Skeletal muscle cell (primary cell): ENCODE measurements around the gene POFUT2.

Source experiments
- DNase-seq: peaks from one replicate; pipeline ENCODE4 v3.0.0-alpha.2; 2010; ENCODE audit warnings: low read depth
- H3K4me3 ChIP-seq: 2 replicates; pipeline ENCODE4 v1.5.1; 2011; ENCODE audit warnings: low read depth, mild to moderate bottlenecking, control low read depth, low read length, moderate library complexity

The POFUT2 gene

GRCh38 chr21:45236481-45236880 is 51.2 kb downstream of the POFUT2 start:
- no peak overlapping the region for H3K4me3 ChIP-seq
- DNase-seq, result no peak

GRCh38 chr21:45235488-45235887 is 52.2 kb downstream of the POFUT2 start:
- H3K4me3 ChIP-seq, result no peak overlapping the region
- no peak for DNase-seq

GRCh38 chr21:45234965-45235364 is 52.7 kb downstream of the POFUT2 start:
- DNase-seq, result no peak
- H3K4me3 ChIP-seq, result no peak overlapping the region

- no peak for DNase-seq
- no peak overlapping the region for H3K4me3 ChIP-seq
These were observed 53.6 kb downstream of the POFUT2 start for GRCh38 chr21:45234127-45234526.

- H3K4me3 ChIP-seq, result no peak overlapping the region
- DNase-seq, result no peak
These were observed 56.0 kb downstream of the POFUT2 start for GRCh38 chr21:45231705-45232104.

GRCh38 chr21:45228656-45229240 is 58.9 kb downstream of the POFUT2 start:
- no peak for DNase-seq
- H3K4me3 ChIP-seq, result no peak overlapping the region

- no peak overlapping the region for H3K4me3 ChIP-seq
- peak; percentile 90 for DNase-seq
These were observed 59.5 kb downstream of the POFUT2 start for GRCh38 chr21:45228171-45228641.

GRCh38 chr21:45227735-45228134 is 60.0 kb downstream of the POFUT2 start:
- no peak for DNase-seq
- H3K4me3 ChIP-seq, result no peak overlapping the region

GRCh38 chr21:45226540-45227326 is 61.0 kb downstream of the POFUT2 start:
- DNase-seq, result no peak
- H3K4me3 ChIP-seq, result no peak overlapping the region

GRCh38 chr21:45225741-45226327 is 61.9 kb downstream of the POFUT2 start:
- no peak for DNase-seq
- no peak overlapping the region for H3K4me3 ChIP-seq

GRCh38 chr21:45225041-45225740 is 62.5 kb downstream of the POFUT2 start:
- no peak for DNase-seq
- H3K4me3 ChIP-seq, result no peak overlapping the region

GRCh38 chr21:45224189-45224938 is 63.3 kb downstream of the POFUT2 start:
- DNase-seq, result no peak
- no peak overlapping the region for H3K4me3 ChIP-seq

- no peak overlapping the region for H3K4me3 ChIP-seq
- no peak for DNase-seq
These were observed 64.2 kb downstream of the POFUT2 start for GRCh38 chr21:45223236-45224185.

GRCh38 chr21:45222001-45222400 is 65.7 kb downstream of the POFUT2 start:
- no peak overlapping the region for H3K4me3 ChIP-seq
- no peak for DNase-seq

- no peak overlapping the region for H3K4me3 ChIP-seq
- no peak for DNase-seq
These were observed 66.8 kb downstream of the POFUT2 start for GRCh38 chr21:45220714-45221490.

GRCh38 chr21:45220071-45220481 is 67.6 kb downstream of the POFUT2 start:
- no peak overlapping the region for H3K4me3 ChIP-seq
- no peak for DNase-seq

GRCh38 chr21:45219517-45219916 is 68.2 kb downstream of the POFUT2 start:
- no peak overlapping the region for H3K4me3 ChIP-seq
- DNase-seq, result no peak

- no peak overlapping the region for H3K4me3 ChIP-seq
- DNase-seq, result no peak
These were observed 70.7 kb downstream of the POFUT2 start for GRCh38 chr21:45217010-45217409.
